NCI-H187 (cell line): ENCODE results near the gene NOXRED1.
"Not testable (repeated sequence)": the region's sequence is repeated elsewhere in the genome, so short reads cannot be mapped to it uniquely, and the experiment has no call there.

Source experiments
- DNase-seq, 2 experiments: peaks; one replicate each; lab custom pipeline; 2025; lab: John Stamatoyannopoulos, UW

The NOXRED1 gene, protein sequence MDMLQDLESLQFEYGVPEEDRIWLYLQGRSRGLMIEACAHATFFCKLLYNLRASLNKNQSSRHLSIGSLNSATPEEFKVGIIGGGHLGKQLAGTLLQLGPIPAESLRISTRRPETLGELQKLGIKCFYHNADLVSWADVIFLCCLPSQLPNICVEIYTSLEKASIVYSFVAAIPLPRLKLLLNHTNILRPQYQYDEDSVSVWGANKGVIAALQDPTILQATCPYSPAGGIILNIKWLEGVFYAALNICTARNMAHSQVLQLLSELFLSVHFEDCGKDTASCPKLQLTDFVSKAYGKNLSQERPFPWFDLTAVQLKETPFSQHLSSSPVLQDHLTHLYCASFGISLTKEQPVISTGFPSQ

DNA sequence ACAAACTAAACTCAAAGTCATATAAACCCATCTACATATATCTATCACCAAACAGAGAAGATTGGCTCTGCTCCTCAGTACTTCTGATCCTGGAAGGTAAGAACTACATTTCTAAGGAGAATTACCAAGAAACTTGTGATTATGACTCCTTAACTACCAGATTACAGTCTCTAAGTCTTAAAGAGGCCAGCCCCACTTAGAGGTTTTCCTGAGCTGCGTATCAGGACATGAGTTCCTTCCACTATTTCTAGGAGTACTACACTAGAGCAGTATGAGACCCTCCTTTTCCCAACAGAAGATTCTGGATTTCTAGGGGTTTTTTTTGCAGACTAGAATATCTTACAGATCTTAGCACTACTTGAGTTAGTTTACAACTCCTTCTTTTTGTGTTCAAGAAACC is at the start of gene NOXRED1:
TSS of gene NOXRED1 (minus strand) at position 101 of the 400 bp plus-strand sequence. CDS start 634 bp downstream, outside the sequence.
- no peak for DNase-seq

DNA sequence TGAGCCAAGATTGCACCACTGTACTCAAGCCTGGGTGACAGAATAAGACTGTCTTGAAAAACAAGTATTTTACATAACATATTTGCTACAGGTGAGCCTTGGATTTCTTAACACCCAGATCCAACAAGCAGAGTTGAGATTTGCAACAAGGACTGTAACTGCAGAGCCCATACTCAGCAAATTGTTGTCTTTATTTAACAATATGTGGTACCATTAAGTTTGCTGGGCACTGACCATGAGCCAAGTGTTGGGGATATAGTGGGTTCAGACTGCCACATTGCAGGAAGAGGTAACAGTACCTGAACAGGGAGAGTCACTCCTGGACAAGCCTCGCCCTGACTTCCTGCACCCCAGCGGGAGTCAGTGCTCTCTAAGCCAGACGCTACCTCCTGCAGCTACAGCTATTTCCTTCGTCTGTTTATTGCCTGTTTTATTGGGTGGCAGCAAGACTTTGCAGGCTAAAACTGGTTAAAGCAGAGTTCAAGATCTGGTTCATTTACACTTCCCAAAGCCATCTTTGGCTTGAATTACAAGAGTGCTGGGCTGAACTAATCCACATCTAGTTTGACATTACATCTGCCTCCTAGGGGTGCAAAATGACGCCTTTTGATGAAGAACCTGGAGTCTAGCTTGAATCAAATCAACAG is 47.0 kb upstream of the NOXRED1 start:
- DNase-seq, result no peak

DNA sequence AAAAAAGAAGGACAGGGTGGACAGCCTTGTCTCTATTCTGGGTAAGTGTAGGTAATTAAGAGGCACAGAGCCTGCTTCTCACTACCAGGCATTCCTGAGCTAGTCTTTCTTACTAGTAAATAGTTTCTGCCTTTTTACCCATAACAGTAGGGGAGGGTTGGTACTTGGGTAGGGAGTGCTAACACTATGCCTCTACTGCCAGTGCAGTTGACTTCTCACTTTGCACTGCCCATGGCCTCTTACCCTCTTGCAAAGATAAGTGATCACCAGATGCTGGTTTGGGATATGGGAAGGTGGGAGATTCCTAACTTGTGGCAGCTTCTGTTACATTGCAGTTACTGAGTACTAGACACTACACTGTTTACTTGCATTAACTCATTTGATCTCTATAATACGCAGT is 46.2 kb upstream of the NOXRED1 start:
- no peak for DNase-seq

DNA sequence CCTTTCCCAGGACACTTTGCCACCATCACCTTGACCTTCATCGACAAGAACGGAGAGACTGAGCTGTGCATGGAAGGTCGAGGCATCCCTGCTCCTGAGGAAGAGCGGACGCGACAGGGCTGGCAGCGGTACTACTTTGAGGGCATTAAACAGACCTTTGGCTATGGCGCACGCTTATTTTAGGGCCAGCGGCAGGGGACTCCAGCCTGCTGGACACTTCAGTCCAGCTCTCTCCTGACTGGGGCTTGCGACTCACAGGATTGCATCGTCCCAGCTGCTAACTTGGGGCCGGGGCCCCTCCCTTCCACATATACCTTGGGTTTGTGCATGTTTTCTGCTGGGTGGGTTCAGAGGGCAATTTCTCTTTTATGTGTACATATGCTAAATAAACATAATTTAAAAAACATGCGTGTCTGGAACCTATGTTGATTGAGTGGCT is 45.8 kb upstream of the NOXRED1 start:
- DNase-seq, result no peak

DNA sequence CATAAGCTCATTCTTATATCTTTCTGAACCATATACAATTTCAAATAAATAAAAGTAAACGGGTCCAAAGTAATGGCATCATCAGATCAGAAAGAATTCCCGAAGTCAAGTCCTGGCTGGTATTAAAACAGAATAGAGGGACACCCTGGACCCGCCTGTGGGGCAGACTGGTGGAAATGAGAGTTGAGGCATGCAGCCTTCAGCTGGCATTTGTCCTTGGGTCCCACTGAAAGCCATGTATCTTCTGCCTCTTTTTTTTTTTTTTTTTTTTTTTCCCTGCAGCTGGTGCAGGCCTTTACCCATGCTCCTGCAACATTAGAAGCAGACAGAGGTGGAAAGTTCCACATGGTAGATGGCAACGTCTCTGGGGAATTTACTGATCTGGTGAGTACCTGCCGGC is 44.5 kb upstream of the NOXRED1 start:
- no peak for DNase-seq

DNA sequence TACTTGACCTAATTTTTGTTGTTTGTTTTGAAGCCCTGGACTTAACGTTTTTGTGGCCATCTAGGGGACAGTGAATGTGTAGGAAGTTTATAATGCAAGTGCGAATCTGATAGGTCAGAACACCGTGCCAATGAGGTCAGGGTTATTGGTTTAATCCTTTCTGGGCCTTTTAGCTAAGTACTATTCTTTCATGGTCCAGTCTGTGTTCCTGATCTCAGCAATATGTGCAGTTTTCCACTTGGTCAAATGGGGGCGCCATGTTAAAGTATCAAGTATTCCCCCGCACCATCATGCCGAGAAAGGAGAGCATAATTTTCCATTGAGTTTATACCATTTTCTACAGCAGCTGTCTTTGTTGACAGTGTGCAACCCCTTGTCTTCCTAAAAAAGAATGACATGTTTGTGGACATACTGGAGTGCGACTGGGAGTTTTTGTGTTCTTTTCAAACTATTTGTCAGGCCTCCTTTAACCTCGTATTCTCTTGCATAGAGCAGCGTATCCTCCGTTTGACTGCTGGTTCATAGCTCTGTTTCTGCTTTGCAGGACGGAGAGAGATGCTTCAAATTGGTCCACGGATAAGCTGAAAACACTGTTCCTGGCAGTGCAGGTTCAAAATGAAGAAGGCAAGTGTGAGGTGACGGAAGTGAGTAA is 35.9 kb upstream of the NOXRED1 start:
- peak in 1 of 2 experiments; percentile 20 for DNase-seq

DNA sequence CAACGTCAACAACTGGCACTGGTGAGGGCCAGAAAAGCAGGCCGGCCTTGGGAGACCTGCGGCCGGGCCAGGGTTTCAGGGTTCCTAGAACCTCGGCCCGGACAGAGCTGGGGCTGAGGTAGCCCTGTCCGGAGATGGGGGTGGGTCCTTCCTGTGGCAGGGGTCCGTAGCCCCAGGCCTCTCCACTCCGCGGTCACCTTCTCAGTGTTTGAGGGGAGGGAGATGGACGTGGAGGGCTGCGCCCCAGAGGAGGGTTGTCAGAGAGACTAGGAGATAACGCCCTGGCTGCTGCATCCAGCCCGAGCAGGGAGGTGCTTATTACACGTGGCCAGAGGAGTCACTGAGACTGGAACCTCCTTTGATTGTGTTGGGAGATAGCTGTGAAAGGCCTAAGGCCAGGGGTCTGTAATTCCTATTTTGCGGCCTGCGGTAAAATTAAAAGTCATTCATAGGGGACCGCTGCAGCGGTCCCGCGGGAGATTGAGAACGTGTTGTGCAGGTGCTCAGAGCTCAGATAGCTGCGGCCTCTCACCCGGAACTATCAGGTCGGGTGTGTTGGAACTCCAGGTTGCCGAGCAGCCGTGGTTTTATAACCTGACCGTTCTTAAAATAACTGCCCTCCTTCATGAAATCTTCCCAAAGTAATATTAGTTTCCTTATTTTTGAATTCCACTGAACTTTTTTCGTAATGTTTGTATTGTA is 35.1 kb upstream of the NOXRED1 start:
- no peak for DNase-seq

DNA sequence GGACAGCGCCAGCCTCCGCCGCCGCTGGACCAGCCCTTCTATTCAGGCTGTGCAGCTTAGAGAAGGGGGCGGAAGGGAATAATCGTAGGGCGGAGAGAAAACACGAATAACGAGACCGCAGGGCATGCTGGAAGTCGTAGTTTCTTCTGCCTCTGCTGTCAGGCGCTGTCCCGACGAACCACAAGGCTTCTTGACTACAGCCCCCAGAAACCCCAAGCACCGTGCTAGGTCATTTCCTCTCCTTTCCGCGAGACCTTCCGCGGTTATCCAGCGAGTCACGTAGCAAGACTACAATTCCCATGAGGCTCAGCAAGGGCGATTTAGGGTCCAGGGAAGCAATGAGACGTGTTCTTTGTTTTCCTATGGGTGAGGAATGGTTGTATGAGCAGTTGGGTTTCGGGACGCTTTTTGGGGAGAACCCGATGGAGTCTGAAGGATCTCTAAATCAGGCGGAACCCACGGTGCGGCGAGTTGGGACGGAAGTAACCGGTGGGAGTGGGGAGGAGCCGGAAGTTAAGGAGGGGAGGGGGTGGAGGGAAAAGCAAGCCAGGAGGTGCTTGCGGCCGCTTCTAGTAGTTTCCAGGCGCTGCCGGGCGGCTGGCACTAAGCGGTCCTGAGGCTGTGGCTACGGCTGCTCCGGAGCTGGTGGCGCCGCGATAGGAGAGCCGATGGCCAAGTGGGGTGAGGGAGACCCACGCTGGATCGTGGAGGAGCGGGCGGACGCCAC is 34.4 kb upstream of the NOXRED1 start, which contains the start of the genes AHSA1 and VIPAS39:
TSS of gene AHSA1 (plus strand) at position 572 of the 727 bp plus-strand sequence. CDS start at position 669, 97 bp downstream.
TSS of gene VIPAS39 (minus strand) at position 80 of the 727 bp plus-strand sequence. CDS start 3,499 bp downstream, outside the sequence.
- DNase-seq, result peak; percentile 98 to 100

DNA sequence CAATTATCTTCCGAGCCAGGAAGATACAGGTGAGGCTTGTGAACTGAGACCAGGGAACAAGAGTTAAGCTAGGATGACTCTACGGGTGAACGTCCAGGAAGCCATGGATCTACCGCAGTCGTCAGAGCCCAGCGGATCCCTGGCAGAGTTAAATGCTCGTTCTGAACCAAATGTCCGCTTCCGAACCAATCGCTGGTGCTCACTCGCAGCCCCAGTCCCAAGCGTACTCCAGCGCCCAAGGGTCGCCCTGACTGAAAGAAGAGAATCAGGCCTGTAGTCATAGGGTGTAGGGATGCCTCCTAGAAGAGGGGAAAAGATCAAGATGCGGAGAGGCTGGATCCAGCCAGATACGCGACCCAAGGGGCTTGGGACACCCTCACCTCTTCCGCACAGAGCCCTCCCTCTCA is 33.8 kb upstream of the NOXRED1 start:
- no peak for DNase-seq

DNA sequence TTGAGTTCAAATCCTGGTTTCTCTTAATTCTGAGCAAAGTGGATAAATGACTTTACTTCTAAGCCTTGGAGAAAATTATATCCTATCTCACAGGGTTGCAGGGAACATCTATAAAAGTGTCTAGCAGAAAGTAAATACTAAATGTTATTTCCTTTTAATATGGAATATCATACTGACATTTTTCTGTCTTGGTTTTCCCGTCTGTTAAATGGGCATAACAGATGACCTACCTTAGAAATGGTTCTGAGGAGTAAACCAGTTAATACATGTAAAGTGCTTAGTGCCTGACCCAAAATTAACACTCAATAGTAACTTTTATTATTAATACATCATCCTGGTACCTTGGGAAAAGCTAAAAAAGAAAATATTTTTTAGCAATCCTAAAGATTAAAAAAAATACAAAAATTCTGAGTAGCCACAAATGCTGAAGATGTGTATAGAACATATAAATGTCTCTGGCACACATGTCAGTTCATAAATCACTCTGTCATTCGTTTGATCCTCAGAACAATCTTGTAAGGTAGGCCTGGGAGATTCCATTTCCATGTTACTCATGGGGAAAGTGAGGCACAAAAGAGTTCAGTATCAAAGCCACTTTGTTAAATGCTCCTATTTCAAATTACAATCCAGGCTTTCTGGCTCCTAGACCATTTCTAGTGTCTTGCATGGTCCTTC is 32.8 kb upstream of the NOXRED1 start:
- DNase-seq, result no peak

DNA sequence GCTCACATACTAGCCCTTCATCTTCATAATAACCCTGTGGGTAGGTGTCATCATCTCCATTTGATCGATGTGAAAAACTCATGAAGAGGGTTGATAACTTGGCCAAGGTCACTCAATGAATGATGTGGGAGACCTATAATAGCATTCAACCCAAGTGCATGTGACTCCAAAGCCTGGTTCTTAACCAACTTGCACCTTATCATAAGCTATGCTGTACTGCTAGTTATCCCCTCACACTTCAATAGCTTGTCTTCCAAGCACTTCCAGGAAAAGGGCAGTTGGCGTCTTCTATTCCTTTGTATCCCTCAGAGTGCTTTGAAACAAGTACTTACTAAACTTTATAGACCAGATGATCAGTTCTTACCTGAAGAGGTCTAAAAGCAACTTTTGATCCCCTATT is 18.9 kb upstream of the NOXRED1 start:
- DNase-seq, result no peak

DNA sequence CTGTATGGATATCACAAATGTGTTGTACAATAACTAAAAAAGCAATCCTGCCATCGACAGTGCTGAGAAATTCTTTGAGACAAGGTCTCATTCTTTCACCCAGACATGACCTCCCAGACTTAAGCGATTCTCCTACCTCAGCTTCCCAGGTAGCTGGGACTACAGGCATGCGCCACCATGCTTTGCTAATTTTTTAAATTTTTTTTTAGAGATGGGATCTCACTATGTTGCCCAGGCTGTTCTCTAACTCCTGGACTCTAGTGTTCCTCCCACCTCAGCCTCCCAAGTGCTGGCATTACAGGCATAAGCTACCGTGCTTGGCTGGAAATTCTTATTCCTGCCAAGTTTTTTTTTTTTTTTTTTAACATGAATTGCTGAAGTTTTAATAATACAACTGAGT is 16.5 kb upstream of the NOXRED1 start:
- no peak for DNase-seq

DNA sequence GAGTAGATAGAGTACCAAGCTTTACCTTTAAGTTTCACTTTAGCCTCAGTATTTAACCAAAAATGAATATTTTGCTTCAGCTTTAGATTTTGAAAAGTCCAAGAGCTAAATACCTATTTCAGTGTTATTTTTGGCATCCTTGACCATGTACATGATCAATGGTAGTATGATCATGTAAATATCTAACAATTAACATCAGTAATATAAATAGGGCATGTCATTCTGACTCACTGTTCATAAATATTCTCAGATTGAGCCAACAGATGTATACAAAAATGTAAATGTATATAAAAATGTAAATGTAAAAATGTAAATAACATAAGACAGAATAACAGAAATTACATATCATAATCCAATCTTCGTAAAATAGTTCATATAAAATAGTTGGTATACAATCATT is 15.3 kb upstream of the NOXRED1 start:
- no peak for DNase-seq

DNA sequence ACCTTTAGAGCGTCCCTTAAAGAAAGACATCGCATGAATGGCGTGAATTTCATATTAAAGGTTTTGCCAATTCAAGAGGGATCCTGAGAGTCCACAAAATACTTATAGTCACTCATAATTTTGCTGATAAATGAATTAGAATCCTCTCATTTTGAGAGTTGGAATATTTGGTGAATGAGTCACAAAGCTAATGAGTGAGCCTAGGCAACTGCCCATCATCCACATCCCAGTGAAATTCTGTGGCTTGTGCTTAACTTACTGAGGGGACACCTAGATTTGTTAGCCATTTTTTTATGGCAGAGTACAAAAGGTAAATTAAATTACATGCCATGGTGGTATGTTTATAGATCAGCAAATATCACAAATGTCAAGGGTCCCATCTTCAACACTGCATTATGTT is 12.7 kb upstream of the NOXRED1 start:
- no peak for DNase-seq

DNA sequence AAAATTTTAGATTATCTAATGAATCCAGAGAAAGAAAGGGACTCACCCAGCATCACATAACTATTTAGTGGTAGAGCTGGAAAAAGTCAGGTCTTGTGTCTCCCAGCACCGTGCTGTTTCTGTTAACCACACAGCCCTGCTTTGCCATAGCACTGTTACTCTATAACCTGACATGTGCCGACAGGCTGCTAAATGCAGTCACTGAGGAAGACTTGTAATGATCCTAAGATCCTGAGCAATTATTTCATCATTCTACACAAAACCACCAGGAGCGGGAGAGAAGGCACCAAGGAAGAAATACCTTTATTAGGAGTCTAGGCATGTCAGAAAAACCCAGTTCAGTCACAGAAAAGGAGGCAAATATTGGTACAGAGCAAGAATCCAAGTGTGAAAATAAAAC is 3.1 kb upstream of the NOXRED1 start:
- no peak for DNase-seq

DNA sequence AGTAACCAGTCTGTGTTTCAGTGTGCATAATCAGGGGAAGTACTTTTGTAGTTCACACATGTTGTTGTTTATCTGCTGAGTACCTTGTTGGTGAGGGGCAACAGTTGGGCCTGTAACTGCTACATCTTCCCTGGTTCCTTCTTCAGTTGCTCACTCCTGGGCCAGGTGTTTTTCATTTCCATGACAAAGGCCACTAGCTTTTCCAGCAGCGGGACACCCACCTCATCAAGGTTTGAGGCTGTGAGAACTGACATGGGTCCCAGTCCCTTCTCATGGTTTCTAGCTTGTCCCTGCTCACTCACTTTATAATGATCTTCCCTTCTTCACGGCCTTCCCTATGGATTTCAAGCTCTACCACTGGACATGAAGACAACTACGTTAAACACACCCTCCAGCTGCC is 1.5 kb upstream of the NOXRED1 start:
- DNase-seq, result no peak

DNA sequence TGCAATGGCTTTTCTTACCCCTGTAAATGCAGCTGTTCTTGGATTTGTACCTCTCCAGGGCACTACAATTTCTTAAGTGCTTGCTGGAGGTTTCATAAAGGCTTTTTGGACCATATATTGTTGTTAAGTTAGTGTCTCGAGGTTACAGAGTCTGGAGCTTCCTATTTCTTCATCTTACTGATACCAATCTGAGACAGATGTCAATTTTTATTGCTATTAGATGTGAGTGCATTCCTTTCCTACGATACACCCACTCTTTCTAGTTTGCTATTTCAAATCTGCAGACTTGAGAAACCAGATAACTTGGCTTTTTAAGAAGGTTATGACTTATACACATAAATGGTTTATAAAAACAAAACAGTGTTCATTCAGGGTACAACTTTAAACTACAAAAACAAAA is 2.1 kb downstream of the NOXRED1 start:
- no peak for DNase-seq

DNA sequence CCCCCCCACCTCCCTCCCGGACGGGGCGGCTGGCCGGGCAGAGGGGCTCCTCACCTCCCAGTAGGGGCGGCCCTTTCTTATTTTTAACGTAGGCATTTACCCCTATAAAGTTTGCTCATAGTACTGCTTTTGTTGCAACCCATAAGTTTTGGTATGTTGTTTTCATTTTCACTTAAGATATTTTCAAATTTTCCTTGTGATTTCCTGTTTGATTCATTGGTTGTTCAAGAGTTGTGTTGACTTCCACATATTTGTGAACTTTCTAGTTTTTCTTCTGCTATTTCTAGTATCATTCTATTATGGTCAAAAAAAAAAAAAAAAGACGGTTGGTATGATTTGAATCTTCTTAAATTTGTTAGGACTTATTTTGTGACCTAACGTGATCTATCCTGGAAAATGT is 6.5 kb downstream of the NOXRED1 start:
- DNase-seq, result no peak

DNA sequence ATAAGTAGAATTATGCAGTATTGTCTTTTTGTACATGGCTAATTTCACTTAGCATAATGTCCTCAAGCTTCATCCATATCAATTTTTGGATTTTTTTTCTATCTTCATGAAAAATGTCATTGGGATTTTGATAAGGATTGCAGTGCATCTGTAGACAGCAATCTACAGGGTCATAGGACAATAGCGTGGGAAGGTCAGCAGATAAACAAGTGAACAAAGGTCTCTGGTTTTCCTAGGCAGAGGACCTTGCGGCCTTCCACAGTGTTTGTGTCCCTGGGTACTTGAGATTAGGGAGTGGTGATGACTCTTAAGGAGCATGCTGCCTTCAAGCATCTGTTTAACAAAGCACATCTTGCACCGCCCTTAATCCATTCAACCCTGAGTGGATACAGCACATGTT is 7.2 kb downstream of the NOXRED1 start:
- DNase-seq, result not testable (repeated sequence)

DNA sequence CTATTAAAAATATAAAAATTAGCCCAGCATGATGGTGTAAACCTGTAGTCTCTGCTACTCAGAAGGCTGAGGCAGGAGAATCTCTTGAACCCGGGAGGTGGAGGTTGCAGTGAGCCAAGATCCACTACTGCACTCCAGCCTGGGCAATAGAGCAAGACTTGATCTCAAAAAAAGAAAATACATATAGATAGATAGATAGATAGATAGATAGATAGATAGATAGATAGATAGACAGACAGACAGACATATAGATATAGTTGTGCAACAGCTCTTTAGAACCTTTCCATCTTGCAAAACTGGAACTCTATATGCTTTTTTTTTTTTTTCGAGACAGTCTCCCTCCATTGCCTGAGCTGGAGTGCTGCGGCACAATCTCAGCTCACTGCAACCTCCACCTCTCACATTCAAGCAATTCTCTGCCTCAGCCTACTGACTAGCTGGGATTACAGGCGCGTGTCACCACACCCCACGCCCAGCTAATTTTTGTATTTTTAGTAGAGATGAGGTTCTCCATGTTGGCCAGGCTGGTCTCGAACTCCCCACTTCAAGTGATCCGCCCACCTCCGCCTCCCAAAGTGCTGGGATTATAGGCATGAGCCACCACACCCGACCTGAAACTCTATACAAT is 7.8 kb downstream of the NOXRED1 start:
- not testable (repeated sequence) for DNase-seq
